HG02763 (cell line): ENCODE measurements around the gene CISD2.
"Not testable (repeated sequence)": the region's sequence is repeated elsewhere in the genome, so short reads cannot be mapped to it uniquely, and the experiment has no call there.

Experiments used
- ATAC-seq: cut with Tn5 transposase; IDR thresholded peaks from one replicate; pipeline ENCODE4 v1.9.1; 2021; ENCODE audit warnings: mild to moderate bottlenecking, moderate library complexity; ENCODE audit not compliant: unreplicated experiment

Gene CISD2

GRCh38 chr4:102849579-102850104 is 19.1 kb upstream of the CISD2 start:
- no peak for ATAC-seq

GRCh38 chr4:102850370-102850769 is 18.4 kb upstream of the CISD2 start:
- ATAC-seq, result no peak

- no peak for ATAC-seq
These were observed 9.8 kb upstream of the CISD2 start for GRCh38 chr4:102858828-102859464.

- ATAC-seq, result no peak
These were observed 8.0 kb upstream of the CISD2 start for GRCh38 chr4:102860611-102861324.

- ATAC-seq, result no peak
These were observed 6.8 kb upstream of the CISD2 start for GRCh38 chr4:102862016-102862415.

GRCh38 chr4:102862747-102863146 is 6.0 kb upstream of the CISD2 start:
- ATAC-seq, result no peak

GRCh38 chr4:102865327-102865726 is 3.5 kb upstream of the CISD2 start:
- ATAC-seq, result not testable (repeated sequence)

GRCh38 chr4:102867278-102868152 is 1.3 kb upstream of the CISD2 start:
- no peak for ATAC-seq

GRCh38 chr4:102868153-102868780 is 525 bp upstream of the CISD2 start:
- ATAC-seq, result peak; percentile 41

GRCh38 chr4:102869569-102870197 is 891 bp downstream of the CISD2 start:
- peak; percentile 24 for ATAC-seq

GRCh38 chr4:102871772-102872171 is 3.0 kb downstream of the CISD2 start:
- ATAC-seq, result no peak

GRCh38 chr4:102877477-102878106 is 8.8 kb downstream of the CISD2 start:
- not testable (repeated sequence) for ATAC-seq

GRCh38 chr4:102878349-102878748 is 9.6 kb downstream of the CISD2 start:
- ATAC-seq, result not testable (repeated sequence)

GRCh38 chr4:102878901-102879300 is 10.1 kb downstream of the CISD2 start:
- ATAC-seq, result no peak

- ATAC-seq, result no peak
These were observed 12.6 kb downstream of the CISD2 start for GRCh38 chr4:102881343-102881742.

- ATAC-seq, result no peak
These were observed 14.5 kb downstream of the CISD2 start for GRCh38 chr4:102883278-102883677.

GRCh38 chr4:102888570-102888969 is 19.8 kb downstream of the CISD2 start:
- not testable (repeated sequence) for ATAC-seq

GRCh38 chr4:102889866-102890265 is 21.1 kb downstream of the CISD2 start:
- ATAC-seq, result not testable (repeated sequence)

GRCh38 chr4:102896547-102896946 is 27.8 kb downstream of the CISD2 start:
- not testable (repeated sequence) for ATAC-seq

GRCh38 chr4:102897610-102898009 is 28.8 kb downstream of the CISD2 start:
- not testable (repeated sequence) for ATAC-seq
